RWPE2 (cell line): Measurements from ENCODE around the gene SHANK2.

Experiments
- ATAC-seq: fragments of 200-7000 bp; cut with Tn5 transposase; 3 replicates; pipeline ENCODE4 v1.9.1; 2021; ENCODE audit warnings: low read depth
- DNase-seq: peaks from one replicate; pipeline ENCODE4 v3.0.0-alpha.2; 2020; ENCODE audit warnings: low spot score
- H3K27ac ChIP-seq: fragments of 450-650 bp; 2 replicates; pipeline ENCODE4 v1.5.1; 2017; ENCODE audit warnings: mild to moderate bottlenecking; ENCODE audit not compliant: poor library complexity, severe bottlenecking
- H3K27me3 ChIP-seq: fragments of 250-450 bp; sonication (Bioruptor Pico); 2 replicates; pipeline ENCODE4 v1.5.1; 2021; ENCODE audit warnings: mild to moderate bottlenecking, moderate library complexity; ENCODE audit not compliant: insufficient read depth, poor library complexity, severe bottlenecking
- H3K36me3 ChIP-seq: fragments of 250-450 bp; sonication (Bioruptor Pico); 2 replicates; pipeline ENCODE4 v1.5.1; 2020; ENCODE audit warnings: low read depth, mild to moderate bottlenecking, moderate library complexity
- H3K4me1 ChIP-seq: fragments of 250-450 bp; sonication (Bioruptor Pico); 2 replicates; pipeline ENCODE4 v1.5.1; 2021; ENCODE audit warnings: mild to moderate bottlenecking, moderate library complexity; ENCODE audit not compliant: insufficient read depth, poor library complexity, severe bottlenecking
- H3K4me3 ChIP-seq: fragments of 250-450 bp; sonication (Bioruptor Pico); 2 replicates; pipeline ENCODE4 v1.5.1; 2021; ENCODE audit warnings: mild to moderate bottlenecking, moderate library complexity; ENCODE audit not compliant: severe bottlenecking
- H3K9me3 ChIP-seq: fragments of 250-450 bp; sonication (Bioruptor Pico); 2 replicates; pipeline ENCODE4 v1.5.1; 2021; ENCODE audit warnings: mild to moderate bottlenecking, moderate library complexity; ENCODE audit not compliant: severe bottlenecking
- TF ChIP-seq, protein P1 (sequence below): fragments of 450-650 bp; IDR thresholded peaks from one replicate; pipeline ENCODE4 v1.5.1; 2017; ENCODE audit warnings: mild to moderate bottlenecking, moderate library complexity; ENCODE audit not compliant: poor library complexity, severe bottlenecking

Gene SHANK2

DNA sequence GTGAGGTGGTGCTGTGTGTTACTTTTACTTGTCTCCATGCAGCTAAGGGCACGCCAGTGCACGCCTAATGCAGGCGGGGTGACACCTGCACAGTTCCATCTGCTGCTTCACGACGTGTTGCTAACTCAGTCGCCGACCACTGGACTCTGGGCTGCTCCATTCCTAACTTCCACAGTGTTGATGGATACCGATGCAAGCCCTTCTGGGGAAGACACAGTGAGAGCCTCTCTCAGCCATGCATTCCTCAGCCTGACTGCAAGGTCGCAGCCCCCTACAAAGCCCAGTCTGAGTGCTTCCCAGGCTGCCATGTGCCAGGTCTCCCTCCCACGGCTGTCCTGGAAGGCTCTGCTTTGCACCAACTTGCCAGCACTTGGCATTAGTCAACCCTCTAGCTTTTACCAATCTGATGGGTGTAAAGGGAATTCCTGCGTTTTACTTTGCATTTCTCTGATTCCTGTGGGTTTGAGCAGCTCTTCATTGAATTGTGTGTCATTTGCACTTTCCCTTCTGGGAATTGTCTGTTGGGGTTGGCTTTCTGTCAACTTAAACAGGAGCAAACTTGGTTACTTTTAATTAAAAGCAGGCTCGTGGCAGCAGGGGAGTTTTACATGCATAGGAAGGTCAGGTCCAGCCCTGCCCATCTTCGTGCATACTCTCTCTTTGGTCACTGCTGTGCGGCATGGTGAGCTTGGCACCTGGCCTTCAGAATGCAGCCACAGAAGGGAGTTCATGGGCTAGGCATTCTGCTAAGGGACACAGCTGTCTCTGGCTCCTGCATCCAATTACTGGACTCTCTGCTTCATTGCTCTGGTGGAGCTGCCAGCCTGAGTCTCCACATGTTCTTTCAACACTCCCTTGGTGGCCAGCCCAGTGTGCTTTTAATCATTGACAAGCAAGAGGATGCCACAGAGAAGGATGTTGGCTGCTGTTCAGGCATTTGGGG is 34.6 kb upstream of the SHANK2 start:
- Histone ChIP-seq H3K4me3 (no peak overlapping the region), H3K27ac (peak overlapping the region; percentile 63), H3K27me3 (no peaks in the 10 kb centered on the region), H3K36me3 (no peaks in the 10 kb centered on the region), H3K4me1 (peaks cover 14% of the 10 kb centered on the region), H3K9me3 (peaks cover 6% of the 10 kb centered on the region)
- DNase-seq (no peak), ATAC-seq (peak; percentile 92)
- TF ChIP-seq, protein P1, sequence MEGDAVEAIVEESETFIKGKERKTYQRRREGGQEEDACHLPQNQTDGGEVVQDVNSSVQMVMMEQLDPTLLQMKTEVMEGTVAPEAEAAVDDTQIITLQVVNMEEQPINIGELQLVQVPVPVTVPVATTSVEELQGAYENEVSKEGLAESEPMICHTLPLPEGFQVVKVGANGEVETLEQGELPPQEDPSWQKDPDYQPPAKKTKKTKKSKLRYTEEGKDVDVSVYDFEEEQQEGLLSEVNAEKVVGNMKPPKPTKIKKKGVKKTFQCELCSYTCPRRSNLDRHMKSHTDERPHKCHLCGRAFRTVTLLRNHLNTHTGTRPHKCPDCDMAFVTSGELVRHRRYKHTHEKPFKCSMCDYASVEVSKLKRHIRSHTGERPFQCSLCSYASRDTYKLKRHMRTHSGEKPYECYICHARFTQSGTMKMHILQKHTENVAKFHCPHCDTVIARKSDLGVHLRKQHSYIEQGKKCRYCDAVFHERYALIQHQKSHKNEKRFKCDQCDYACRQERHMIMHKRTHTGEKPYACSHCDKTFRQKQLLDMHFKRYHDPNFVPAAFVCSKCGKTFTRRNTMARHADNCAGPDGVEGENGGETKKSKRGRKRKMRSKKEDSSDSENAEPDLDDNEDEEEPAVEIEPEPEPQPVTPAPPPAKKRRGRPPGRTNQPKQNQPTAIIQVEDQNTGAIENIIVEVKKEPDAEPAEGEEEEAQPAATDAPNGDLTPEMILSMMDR: no peak

DNA sequence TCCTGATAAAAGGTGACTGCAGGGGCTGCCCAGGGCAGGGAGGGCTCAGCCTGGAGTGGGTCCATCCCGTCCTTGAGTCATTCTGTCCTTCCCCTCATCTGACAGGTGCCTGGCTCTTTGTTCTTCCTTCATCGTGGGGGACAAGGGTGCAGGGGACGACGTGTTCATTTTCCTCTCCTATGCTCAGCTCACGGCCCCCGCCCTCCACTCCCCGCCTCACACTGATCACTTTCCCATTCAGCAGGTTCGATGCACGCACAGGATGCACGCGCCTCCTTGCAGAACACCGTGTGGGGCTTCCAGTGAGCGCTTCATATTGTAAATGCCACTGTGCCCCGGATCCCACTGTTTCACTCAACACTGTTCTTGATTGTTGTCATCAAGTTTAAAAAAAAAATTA is 32.7 kb upstream of the SHANK2 start:
- TF ChIP-seq, protein P1: no peak
- ATAC-seq (no peak), DNase-seq (no peak)
- Histone ChIP-seq H3K27me3 (no peaks in the 10 kb centered on the region), H3K36me3 (no peaks in the 10 kb centered on the region), H3K4me1 (peaks cover 14% of the 10 kb centered on the region), H3K27ac (no peak overlapping the region), H3K4me3 (no peak overlapping the region), H3K9me3 (no peaks in the 10 kb centered on the region)

DNA sequence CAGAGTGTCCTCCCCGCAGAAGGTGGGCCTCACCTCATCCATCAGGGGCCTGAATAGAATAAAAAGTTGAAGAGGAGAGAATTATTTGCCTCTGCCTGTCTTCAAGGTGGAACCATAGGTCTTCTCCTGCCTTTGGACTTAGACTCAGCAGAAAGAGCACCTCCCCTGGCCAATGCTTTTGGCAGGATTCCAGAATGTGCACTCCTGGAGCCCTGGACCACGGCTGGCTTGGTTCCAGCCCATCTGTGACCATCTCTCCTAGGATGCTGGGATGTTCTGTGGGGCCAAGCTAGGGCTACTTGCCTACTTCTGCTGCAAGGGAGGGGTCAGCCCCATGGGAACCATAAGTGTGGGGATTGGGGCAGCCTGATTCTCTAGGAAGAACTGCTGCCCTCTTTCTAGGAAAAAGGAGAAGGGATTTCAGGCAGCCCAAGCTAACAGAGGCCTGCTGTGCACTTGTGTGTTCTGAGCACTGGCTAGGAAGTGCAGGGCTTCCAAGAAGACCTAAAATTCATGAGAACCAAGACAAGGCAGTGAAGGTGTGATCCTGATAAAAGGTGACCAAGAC is 32.2 kb upstream of the SHANK2 start:
- no peaks in the 10 kb centered on the region for H3K36me3 ChIP-seq
- peaks cover 14% of the 10 kb centered on the region for H3K4me1 ChIP-seq
- TF ChIP-seq, protein P1: no peak
- DNase-seq (no peak), ATAC-seq (no peak)
- H3K27ac ChIP-seq: no peak overlapping the region
- no peak overlapping the region for H3K4me3 ChIP-seq
- no peaks in the 10 kb centered on the region for H3K27me3 ChIP-seq
- no peaks in the 10 kb centered on the region for H3K9me3 ChIP-seq

DNA sequence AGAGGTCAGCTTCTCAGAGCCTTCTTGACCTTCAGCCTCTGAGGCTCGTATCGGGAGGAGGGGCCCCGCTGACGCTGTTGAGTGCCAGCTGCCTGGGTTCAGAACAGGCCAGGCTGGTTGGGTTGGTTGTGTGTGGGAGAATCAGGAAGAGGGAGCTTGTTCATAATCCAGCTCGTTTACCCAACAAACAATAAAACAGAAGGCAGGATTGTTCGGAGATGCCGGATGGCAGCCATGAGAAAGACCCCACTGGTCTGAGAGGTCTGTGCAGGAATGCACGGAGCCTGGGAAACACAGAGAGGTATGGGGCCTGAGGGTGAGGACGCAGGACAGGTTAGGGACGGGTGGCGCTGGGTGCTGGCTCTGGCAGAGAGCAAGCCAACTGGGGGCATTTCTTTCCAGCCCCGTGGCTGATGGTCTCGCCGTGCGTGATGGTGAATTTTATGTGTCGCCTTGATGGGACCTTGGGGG is 31.6 kb upstream of the SHANK2 start:
- no peaks in the 10 kb centered on the region for H3K9me3 ChIP-seq

More for the DNA sequence above, 31.6 kb upstream of the SHANK2 start:
- no peaks in the 10 kb centered on the region for H3K36me3 ChIP-seq
- TF ChIP-seq, protein P1: no peak
- H3K27ac ChIP-seq: no peak overlapping the region
- H3K27me3 ChIP-seq: no peaks in the 10 kb centered on the region
- ATAC-seq (no peak), DNase-seq (no peak)
- H3K4me3 ChIP-seq: no peak overlapping the region
- peaks cover 14% of the 10 kb centered on the region for H3K4me1 ChIP-seq
